Measurements from ENCODE around the gene SF3B4.
"Not testable (repeated sequence)": the region's sequence is repeated elsewhere in the genome, so short reads cannot be mapped to it uniquely, and the experiment has no call there.

Gene SF3B4

DNA sequence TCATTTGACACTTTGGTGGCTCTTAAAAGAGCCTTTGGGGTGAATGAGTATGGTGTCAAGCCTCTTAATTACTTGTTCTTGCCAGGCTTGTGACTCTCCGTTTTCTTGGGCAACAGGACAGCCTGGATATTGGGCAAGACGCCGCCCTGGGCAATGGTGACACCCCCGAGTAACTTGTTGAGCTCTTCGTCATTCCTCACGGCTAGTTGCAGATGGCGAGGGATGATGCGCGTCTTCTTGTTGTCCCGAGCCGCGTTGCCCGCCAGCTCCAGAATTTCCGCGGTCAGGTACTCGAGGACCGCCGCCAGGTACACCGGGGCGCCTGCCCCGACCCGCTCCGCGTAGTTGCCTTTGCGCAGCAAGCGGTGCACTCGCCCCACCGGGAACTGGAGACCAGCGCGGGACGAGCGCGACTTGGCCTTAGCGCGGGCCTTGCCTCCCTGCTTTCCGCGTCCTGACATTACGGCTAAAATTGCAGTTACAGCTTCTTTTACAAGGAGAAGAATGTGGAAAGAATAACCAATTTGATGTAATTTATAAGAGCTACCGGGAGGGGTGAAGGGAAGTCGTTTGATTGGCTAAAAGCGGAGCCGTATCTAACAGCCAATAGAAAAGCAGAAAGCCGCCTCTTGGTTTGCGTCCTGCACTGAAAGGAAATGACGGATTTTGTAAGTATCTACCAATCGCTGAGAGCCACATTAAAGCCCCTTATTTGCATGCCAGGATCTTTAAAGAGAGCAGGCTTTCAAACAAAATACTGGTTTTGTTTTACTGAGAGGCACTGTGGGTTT lies 40.0 kb downstream of the SF3B4 start:
- peak; percentile 97 for DNase-seq

DNA sequence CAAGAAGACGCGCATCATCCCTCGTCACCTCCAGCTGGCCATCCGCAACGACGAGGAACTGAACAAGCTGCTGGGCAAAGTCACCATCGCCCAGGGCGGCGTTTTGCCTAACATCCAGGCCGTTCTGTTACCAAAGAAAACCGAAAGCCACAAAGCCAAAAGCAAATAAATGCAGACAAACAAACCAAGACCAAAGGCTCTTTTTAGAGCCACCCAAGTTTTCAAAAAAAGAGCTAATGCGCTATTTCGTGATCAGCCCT lies 40.5 kb downstream of the SF3B4 start:
- DNase-seq: not testable (repeated sequence)

DNA sequence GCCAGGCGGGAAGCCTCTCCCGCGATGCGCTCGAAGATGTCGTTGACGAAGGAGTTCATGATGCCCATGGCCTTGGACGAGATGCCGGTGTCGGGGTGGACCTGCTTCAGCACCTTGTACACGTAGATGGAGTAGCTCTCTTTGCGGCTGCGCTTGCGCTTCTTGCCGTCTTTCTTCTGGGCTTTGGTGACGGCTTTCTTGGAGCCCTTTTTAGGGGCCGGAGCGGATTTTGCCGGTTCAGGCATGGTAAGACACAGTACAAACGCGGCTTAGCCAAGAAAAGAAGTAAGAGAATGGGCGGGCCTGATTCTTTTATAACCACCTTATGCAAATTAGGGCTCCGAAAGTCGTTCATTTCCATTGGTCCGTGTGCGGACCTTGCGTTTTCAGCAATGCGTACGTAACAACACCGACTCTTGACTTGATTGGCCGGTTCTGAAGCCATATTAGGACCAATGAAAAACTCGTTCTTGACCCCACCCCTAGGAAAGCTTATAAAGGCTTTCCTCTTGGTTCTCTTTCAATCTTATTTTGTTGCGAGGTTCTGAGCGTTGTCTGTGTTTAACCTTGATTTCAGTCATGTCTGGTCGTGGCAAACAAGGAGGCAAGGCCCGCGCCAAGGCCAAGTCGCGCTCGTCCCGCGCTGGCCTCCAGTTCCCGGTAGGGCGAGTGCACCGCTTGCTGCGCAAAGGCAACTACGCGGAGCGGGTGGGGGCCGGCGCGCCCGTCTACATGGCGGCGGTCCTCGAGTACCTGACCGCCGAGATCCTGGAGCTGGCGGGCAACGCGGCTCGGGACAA lies 41.0 kb downstream of the SF3B4 start:
- peak; percentile 99 for DNase-seq

DNA sequence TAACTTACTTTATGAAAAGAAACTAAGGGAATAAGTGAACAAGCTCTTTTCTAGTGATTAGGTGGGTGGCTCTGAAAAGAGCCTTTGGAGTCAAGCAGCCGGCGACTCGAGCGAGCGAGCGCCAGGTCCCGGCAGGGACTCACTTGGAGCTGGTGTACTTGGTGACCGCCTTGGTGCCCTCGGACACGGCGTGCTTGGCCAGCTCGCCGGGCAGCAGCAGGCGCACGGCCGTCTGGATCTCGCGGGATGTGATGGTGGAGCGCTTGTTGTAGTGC lies 41.5 kb downstream of the SF3B4 start:
- not testable (repeated sequence) for DNase-seq

DNA sequence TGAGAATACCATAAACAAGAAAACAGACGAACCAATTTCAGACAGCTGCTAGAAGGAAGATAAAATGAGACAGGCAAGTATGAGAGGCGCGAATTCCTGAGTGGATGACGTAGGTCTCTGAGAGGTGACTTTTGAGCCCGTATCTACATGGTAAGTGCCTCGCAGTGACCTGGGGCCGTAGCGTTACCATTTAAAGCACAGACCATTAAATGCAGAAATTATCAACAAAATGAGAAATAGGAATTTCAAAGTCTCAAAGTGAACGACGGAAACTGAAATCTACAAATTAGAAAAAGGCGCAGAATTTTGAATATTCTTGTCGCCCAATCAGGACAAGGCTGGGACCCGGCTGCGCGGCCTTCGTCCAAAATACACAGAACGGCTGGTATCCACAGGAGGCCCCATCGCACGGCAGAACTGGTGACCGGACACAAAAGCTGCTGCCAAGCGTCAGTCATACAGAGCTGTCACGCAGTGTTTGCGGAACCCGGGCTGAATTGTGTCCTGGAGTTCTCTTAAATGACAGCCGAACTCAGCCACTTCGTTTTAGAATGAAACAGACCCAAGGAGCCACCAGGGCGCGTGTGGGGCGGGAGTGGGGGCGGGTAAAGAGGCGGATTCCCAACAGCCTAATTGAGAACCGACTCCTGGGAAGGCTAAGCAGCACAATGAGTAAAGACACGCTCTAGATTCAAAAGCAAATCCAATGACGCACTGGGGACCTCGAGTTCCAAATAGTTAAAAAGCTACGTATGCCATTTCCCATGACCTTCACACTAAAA lies 42.1 kb downstream of the SF3B4 start:
- peak; percentile 71 for DNase-seq

DNA sequence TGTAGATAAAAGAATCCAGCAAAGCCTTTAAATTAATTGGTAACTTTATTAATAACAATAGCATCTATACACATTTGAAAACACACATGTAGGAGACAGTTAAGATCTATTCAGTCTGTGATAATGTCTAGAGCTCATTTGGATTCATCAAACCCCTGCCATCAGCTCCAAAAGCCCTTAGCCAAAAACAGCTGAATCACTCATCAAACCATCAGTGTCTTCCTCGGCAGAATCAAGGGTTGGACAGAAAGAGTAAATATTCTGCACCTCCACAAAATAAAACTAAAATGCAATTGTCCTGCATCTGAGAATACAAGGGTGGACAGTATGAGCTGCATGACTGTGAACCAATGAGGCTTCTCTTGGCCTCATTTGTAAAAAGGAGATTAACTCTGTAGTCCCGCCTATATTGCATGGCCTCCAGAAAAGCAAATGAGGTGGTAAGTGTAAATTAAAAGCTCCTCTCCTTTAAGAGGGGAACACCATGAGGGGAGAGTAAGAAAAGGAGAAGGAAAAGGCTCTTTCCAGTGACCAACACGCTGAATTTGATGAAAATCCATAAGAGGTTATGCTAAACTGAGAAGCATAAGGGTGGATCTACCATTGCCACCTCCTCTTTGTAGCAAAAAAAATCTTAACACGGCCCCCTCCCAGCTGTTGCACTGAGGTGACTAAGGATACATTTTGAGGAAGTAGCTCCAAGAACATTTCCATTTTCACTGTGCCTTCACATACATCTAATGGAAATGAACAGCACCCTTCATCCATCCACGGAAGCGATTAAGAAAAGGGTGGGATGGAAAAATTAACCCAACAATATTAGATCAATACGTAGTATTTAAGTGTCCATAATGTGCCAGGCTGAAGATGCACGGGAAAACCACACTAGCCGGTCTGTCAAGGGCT lies 42.9 kb downstream of the SF3B4 start:
- DNase-seq: peak; percentile 32

DNA sequence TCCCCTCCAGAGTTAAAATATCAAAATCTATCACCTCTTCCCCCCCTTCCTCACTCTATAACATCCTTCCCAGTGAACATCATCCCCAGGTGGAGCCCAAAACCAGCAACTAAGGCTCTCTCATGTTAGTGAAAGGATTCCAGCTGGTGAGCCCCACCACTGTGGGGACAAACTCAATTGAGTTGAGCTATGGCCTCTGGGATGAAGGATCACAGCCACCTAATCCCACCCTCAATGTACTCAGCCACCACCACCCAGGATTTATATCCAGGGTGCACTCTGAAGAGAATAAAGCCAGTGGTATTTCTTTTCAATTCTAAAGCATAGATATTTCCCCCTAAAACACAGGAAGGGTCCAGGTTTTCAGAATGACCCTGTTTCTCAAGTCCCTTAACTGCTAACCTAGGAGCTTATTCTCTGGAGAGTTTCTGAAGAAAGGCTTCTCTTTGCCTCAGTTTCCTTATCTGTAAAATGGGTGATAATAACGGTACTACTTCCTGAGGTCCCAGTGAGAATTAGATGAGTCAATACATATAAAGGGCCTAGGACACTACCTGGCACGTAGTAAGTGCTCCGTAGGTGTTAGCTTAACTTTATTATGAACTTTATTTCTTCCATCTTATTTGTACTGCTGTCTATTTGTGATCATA lies 43.9 kb downstream of the SF3B4 start:
- no peak for DNase-seq

DNA sequence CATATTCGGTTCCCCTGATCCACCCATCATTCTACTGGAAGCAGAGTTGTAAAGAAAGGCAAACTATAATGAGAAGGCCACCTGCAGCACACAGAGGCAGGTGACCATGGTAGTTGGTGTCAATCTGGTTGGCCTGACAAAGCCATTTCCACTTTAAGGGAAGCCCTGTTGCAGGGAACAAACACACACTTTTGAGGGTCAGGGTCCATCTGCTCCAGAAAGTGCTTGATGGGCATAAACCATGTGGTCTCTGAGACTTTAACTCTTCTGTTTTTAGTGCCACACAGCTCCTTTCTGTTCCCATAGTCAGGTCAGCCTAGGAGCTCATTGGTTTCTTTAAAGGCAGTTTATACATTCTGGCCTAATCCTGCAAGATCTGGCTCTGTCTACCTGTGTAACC lies 45.7 kb downstream of the SF3B4 start:
- no peak for DNase-seq

DNA sequence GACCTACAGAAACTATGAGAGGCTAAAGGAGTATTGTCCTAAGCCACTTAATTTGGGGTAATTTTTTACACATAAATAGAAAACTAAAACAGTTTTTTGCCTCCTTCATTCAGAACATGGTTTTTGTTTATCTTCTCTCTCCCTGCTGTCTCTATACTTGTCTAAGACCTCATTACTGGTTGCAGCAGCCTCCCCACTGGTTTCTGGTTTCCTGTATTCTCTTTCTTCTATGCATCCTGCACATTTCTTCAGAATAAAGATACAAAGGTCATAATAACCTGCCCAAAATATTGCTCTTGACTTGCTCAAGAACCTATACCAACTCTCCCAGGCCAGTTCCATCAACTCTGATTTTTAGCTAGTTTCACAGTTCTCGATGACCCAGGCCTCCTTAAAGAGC lies 48.0 kb downstream of the SF3B4 start:
- DNase-seq: no peak

DNA sequence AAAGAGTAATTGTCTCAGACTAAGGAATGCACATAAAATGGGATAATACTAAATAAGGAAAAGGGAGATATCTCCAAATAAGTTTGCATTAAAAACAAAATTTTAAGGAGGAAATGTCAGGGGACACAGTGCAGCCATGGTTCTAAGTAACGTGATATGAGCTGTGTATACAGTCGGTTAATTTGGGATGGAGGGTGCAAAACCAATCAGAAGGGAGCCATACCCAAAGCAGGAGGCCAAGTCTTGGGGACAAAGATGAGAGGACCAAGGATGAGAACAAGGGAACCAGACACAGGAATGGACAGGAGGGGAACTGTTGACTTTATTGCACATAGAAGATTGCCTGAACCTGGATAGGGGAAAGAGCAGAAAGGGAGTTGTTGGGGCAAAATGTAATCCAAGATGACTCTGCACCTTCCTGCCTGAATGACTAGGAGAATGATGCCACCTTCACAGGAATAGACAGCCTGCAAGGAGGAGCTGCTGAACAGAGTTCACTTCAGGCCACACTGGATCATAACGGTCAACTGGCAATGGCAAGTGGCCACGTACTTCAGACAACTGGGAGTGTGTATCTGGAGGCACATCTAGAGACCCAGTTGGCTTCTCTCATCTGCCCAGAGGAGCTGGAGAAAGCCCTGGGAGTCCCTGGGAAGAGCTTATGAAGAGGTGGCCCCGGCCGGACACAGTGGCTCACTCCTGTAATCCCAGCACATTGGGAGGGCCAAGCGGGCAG lies 50.2 kb downstream of the SF3B4 start:
- DNase-seq: no peak
